Endothelial cell of umbilical vein (primary cell): ENCODE measurements around the gene DOC2B. TPM values are rescaled to one million over a fixed set of nuclear protein-coding genes. Genes with fewer than 3 reads are reported as not detected.

ENCODE experiments used
- BruUV-seq: library from RNA; stranded (reverse); fragments of 400-500 nt; replicated peaks from 2 replicates; lab custom pipeline; 2021; lab: Mats Ljungman, UMichigan
- CTCF ChIA-PET: fragments of 300-600, 350-600 bp; sonication (Branson Sonifier 250); formaldehyde crosslinking; loops from one replicate; lab custom pipeline; 2021; ENCODE audit warnings: antibody characterized with exemption, inconsistent platforms; lab: Charles Lee
- POLR2A ChIA-PET: fragments of 300-600, 350-600 bp; sonication (Branson Sonifier 250); formaldehyde crosslinking; loops from one replicate; lab custom pipeline; 2021; ENCODE audit warnings: antibody characterized with exemption, inconsistent platforms; lab: Charles Lee
- DNase-seq: peaks from one replicate; pipeline ENCODE4 v3.0.0-alpha.2; 2011; ENCODE audit warnings: low read depth, low spot score
- FAIRE-seq: peaks from 2 replicates; lab custom pipeline; 2011; peaks lifted over from hg19 to GRCh38; lab: Jason Lieb, UNC
- H2AFZ ChIP-seq: 2 replicates; pipeline ENCODE4 v1.6.0; 2012; ENCODE audit warnings: low read depth, low read length, control low read depth, inconsistent platforms
- H3K27ac ChIP-seq: 2 replicates; pipeline ENCODE4 v1.5.1; 2011; ENCODE audit warnings: low read depth, mild to moderate bottlenecking, control low read depth, low read length, moderate library complexity; ENCODE audit not compliant: insufficient read depth
- H3K27me3 ChIP-seq, 2 experiments: 2 replicates each; pipeline versions ENCODE4 v1.6.0 to v1.6.1; 2011; ENCODE audit warnings: low read length in 2 of 2, mixed read lengths in 1 of 2; ENCODE audit not compliant: control insufficient read depth in 2 of 2, insufficient read depth in 2 of 2
- H3K36me3 ChIP-seq, 2 experiments: 2 replicates in 1 of 2; 3 replicates in 1 of 2; pipeline ENCODE4 v1.5.1; 2011; ENCODE audit warnings: low read length in 2 of 2, mild to moderate bottlenecking in 1 of 2, moderate library complexity in 1 of 2; ENCODE audit not compliant: control insufficient read depth in 2 of 2, insufficient read depth in 2 of 2; ENCODE audit errors: extremely low read depth in 1 of 2
- H3K4me1 ChIP-seq: 3 replicates; pipeline ENCODE4 v1.5.1; 2011; ENCODE audit warnings: mild to moderate bottlenecking, low read length; ENCODE audit not compliant: control insufficient read depth, insufficient read depth; ENCODE audit errors: extremely low read depth
- H3K4me2 ChIP-seq: 2 replicates; pipeline ENCODE4 v1.6.1; 2011; ENCODE audit warnings: low read length, control low read depth, mixed read lengths; ENCODE audit not compliant: insufficient read depth
- H3K4me3 ChIP-seq, 3 experiments: fragments of 200-600 bp in 1 of 3; sonication (generic), shearing (Covaris generic) in 1 of 3; replicated peaks in 1 of 3; 2 replicates each; pipeline ENCODE4 v1.5.1; 2011 to 2016; ENCODE audit warnings: control low read depth in 3 of 3, low read length in 3 of 3, mild to moderate bottlenecking in 2 of 3, inconsistent platforms in 1 of 3, low read depth in 1 of 3, moderate library complexity in 1 of 3; ENCODE audit not compliant: insufficient read depth in 1 of 3
- H3K79me2 ChIP-seq: 2 replicates; pipeline ENCODE4 v1.6.0; 2012; ENCODE audit warnings: low read length, inconsistent platforms; ENCODE audit not compliant: control insufficient read depth, insufficient read depth
- H3K9ac ChIP-seq: replicated peaks from 2 replicates; pipeline ENCODE3; 2011; ENCODE audit warnings: low read length, control low read depth; ENCODE audit not compliant: insufficient read depth; ENCODE audit errors: extremely low read depth
- H3K9me1 ChIP-seq: replicated peaks from 3 replicates; pipeline ENCODE4 v1.6.0; 2011; ENCODE audit warnings: mild to moderate bottlenecking, low read length; ENCODE audit not compliant: control insufficient read depth, insufficient read depth; ENCODE audit errors: extremely low read depth
- H3K9me3 ChIP-seq: replicated peaks from 2 replicates; pipeline ENCODE4 v1.5.1; 2012; ENCODE audit warnings: low read length, inconsistent platforms; ENCODE audit not compliant: control insufficient read depth, insufficient read depth
- H4K20me1 ChIP-seq: replicated peaks from 2 replicates; pipeline ENCODE3; 2011; ENCODE audit warnings: mild to moderate bottlenecking, low read length; ENCODE audit not compliant: control insufficient read depth, insufficient read depth; ENCODE audit errors: extremely low read depth
- EZH2 ChIP-seq: IDR thresholded peaks from 2 replicates; pipeline ENCODE4 v1.6.1; 2012; ENCODE audit warnings: borderline replicate concordance, low read depth, mild to moderate bottlenecking, moderate library complexity, low read length, inconsistent platforms; ENCODE audit not compliant: severe bottlenecking
- FOS ChIP-seq: IDR thresholded peaks from 2 replicates; pipeline ENCODE4 v1.6.1; 2011; ENCODE audit warnings: mild to moderate bottlenecking, low read length, moderate library complexity, borderline replicate concordance; ENCODE audit not compliant: insufficient read depth
- GATA2 ChIP-seq: IDR thresholded peaks from 2 replicates; pipeline ENCODE4 v1.7.0; 2011; ENCODE audit warnings: low read depth, mild to moderate bottlenecking, moderate library complexity, mixed read lengths, low read length; ENCODE audit not compliant: insufficient read length, insufficient read depth
- JUN ChIP-seq: IDR thresholded peaks from 2 replicates; pipeline ENCODE4 v1.6.1; 2011; ENCODE audit warnings: borderline replicate concordance, low read depth; ENCODE audit not compliant: insufficient read length, insufficient read depth
- MYC ChIP-seq: IDR thresholded peaks from one replicate; pipeline ENCODE4 v1.6.1; 2011; ENCODE audit warnings: mild to moderate bottlenecking, low read depth, low read length
- POLR2A ChIP-seq: IDR thresholded peaks from 2 replicates; pipeline ENCODE4 v1.6.1; 2012; ENCODE audit warnings: low read depth, mild to moderate bottlenecking, control low read depth, low read length
- POLR2AphosphoS5 ChIP-seq: IDR thresholded peaks from 2 replicates; pipeline ENCODE4 v1.6.1; 2012; ENCODE audit warnings: low read depth, mild to moderate bottlenecking, control low read depth, low read length, moderate library complexity; ENCODE audit not compliant: insufficient read depth
- dilution Hi-C: fragments of 300-500 bp; cut with MboI; formaldehyde crosslinking; loops from one replicate; pipeline ENCODE4 v1.15.0; 2019; ENCODE audit warnings: low sequenced_read_pairs; ENCODE audit not compliant: extremely low pct_ligation_motif_present
- intact Hi-C: fragments of 100-400 bp; cut with micrococcal nuclease; formaldehyde crosslinking; loops from one replicate; pipeline ENCODE4 v1.10.0; 2022
- polyA plus RNA-seq, 4 experiments: library from polyadenylated mRNA; depleted of rRNA in 3 of 4; stranded (reverse) in 3 of 4; unstranded in 1 of 4; fragments of >200 nt; gene quantifications; 2 replicates each; pipeline versions ENCODE4 v1.2.1 to v1.2.3, GENCODE V29; 2011 to 2012; ENCODE audit warnings: missing spikeins in 1 of 4
- total RNA-seq: library from RNA; stranded (reverse); gene quantifications from 2 replicates; pipeline ENCODE4 v1.2.3, GENCODE V29; 2021
- TF ChIP-seq, protein P1 (sequence below): IDR thresholded peaks from 2 replicates; pipeline ENCODE4 v1.6.1; 2011; ENCODE audit not compliant: insufficient read depth, insufficient read length
- TF ChIP-seq, protein P2 (sequence below), 2 donors: IDR thresholded peaks; 1 replicate in 1 of 2; 2 replicates in 1 of 2; pipeline ENCODE4 v1.5.1; 2011; ENCODE audit warnings: low read length in 2 of 2, mild to moderate bottlenecking in 2 of 2, moderate library complexity in 2 of 2, control low read depth in 1 of 2, inconsistent platforms in 1 of 2, low read depth in 1 of 2; ENCODE audit not compliant: insufficient read depth in 1 of 2; ENCODE audit errors: extremely low read depth in 1 of 2

The DOC2B gene
- total and polyA plus RNA-seq, 2 donors (not counting 3 experiments of a cell fraction or from before 2014, with no cell fraction given), result 0.10 to 0.22 TPM

DNA sequence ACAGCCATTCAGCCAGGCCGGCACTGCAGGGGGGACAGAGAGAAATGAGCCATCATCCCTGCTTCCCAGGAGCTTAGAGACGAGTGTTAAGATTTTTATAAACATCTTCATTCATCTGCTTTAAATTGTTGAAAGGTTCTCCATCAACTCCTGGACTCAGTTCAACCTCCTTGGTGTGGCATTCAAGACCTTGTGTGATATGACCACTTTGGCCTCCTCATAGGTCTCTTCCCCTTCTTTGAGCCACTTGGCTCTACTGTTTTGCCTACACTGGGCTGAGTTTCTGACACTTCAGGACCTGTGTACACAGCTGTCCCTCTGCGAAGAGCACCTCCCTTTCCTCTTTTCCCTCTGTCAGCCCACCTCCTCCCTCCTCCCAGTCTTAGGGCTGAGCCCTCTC, 4.3 kb downstream of the DOC2B start:
- Histone ChIP-seq H3K36me3 (no peaks in the 10 kb centered on the region), H3K4me3 (no peak overlapping the region), H3K4me2 (no peak overlapping the region), H3K9ac (no peak overlapping the region), H4K20me1 (no peaks in the 10 kb centered on the region), H3K27ac (no peak overlapping the region), H3K9me1 (no peaks in the 10 kb centered on the region), H2AFZ (no peak overlapping the region), H3K27me3 (peaks cover 20 to 24% of the 10 kb centered on the region in 2 experiments), H3K9me3 (no peaks in the 10 kb centered on the region), H3K79me2 (no peaks in the 10 kb centered on the region), H3K4me1 (no peaks in the 10 kb centered on the region)
- intact Hi-C loops (no loop called here), dilution Hi-C loops (no loop called here)
- ChIA-PET POLR2A (no interaction called here), CTCF (interaction anchor here (0.6 to 1.6 kb wide), 2 partner anchors 61 to 131 kb away, joined by 3 to 5 read pairs; no protein-coding TSS in a partner anchor)
- DNase-seq (no peak), FAIRE-seq (no peak)
- BruUV-seq, result no TSS peak
- no peak for TF ChIP-seq GATA2
- TF ChIP-seq MYC, result no peak
- no peak for TF ChIP-seq JUN
- TF ChIP-seq, protein P1, sequence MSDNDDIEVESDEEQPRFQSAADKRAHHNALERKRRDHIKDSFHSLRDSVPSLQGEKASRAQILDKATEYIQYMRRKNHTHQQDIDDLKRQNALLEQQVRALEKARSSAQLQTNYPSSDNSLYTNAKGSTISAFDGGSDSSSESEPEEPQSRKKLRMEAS, result no peak
- TF ChIP-seq POLR2AphosphoS5, result no peak
- TF ChIP-seq FOS, result no peak
- TF ChIP-seq EZH2, result no peak
- TF ChIP-seq, protein P2, sequence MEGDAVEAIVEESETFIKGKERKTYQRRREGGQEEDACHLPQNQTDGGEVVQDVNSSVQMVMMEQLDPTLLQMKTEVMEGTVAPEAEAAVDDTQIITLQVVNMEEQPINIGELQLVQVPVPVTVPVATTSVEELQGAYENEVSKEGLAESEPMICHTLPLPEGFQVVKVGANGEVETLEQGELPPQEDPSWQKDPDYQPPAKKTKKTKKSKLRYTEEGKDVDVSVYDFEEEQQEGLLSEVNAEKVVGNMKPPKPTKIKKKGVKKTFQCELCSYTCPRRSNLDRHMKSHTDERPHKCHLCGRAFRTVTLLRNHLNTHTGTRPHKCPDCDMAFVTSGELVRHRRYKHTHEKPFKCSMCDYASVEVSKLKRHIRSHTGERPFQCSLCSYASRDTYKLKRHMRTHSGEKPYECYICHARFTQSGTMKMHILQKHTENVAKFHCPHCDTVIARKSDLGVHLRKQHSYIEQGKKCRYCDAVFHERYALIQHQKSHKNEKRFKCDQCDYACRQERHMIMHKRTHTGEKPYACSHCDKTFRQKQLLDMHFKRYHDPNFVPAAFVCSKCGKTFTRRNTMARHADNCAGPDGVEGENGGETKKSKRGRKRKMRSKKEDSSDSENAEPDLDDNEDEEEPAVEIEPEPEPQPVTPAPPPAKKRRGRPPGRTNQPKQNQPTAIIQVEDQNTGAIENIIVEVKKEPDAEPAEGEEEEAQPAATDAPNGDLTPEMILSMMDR (IDR thresholded peaks at IDR 0.05; ENCODE audit: extremely low read depth in 1 of 2, insufficient read depth in 1 of 2, low read depth in 1 of 2, low read length in 2 of 2), result no peak
- TF ChIP-seq POLR2A, result no peak
